HG03520 (cell line): ENCODE results near the gene SYTL3.
"Not testable (repeated sequence)": the region's sequence is repeated elsewhere in the genome, so short reads cannot be mapped to it uniquely, and the experiment has no call there.

Source experiments
- ATAC-seq: cut with Tn5 transposase; IDR thresholded peaks from one replicate; pipeline ENCODE4 v1.9.1; 2021; ENCODE audit warnings: mild to moderate bottlenecking, moderate library complexity; ENCODE audit not compliant: unreplicated experiment

Gene SYTL3

GRCh38 chr6:158686791-158687381 lies 37.0 kb downstream of the SYTL3 start:
- ATAC-seq: peak; percentile 89

GRCh38 chr6:158687506-158687905 lies 37.7 kb downstream of the SYTL3 start:
- ATAC-seq: no peak

DNA sequence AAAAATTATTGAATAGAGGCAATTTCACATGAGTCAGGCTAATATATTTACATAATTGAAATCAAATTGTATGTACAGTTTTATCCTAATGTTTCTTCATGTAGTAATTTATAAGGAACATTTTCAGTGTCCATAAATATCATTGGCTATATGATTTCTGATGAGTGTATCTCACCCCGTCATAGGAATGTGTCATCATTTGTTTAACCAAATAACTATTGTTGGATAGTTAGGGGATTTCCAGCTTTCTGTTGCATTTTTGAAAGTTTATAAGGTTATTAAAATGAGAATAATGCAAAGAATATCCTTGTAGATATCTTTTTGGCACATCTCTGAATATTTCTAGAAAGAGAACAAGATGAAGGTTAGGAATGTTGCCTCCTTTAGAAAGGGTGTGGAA lies 39.0 kb downstream of the SYTL3 start:
- ATAC-seq: no peak

- no peak for ATAC-seq
These were observed 45.1 kb downstream of the SYTL3 start for GRCh38 chr6:158694913-158695312.

GRCh38 chr6:158697811-158698210 lies 48.0 kb downstream of the SYTL3 start:
- ATAC-seq: no peak

GRCh38 chr6:158698931-158699330 lies 49.1 kb downstream of the SYTL3 start:
- no peak for ATAC-seq

DNA sequence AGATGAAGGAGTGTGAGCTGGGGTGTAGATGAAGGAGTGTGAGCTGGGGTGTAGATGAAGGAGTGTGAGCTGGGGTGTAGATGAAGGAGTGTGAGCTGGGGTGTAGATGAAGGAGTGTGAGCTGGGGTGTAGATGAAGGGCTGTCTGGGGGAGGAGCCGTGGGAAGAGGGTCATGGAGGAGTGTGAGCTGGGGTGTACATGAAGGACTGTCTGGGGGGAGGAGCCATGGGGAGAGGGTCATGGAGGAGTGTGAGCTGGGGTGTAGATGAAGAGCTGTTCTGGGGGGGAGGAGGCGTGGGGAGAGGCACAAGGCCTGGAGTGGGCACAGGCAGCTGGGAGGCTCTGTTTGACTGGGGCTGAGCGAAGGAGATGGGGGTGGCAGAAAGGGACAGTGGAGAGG lies 51.4 kb downstream of the SYTL3 start:
- ATAC-seq: not testable (repeated sequence)

- ATAC-seq: no peak
These were observed 53.4 kb downstream of the SYTL3 start for GRCh38 chr6:158703111-158703836.

- ATAC-seq: peak; percentile 91
These were observed 54.3 kb downstream of the SYTL3 start for GRCh38 chr6:158703837-158704822.

DNA sequence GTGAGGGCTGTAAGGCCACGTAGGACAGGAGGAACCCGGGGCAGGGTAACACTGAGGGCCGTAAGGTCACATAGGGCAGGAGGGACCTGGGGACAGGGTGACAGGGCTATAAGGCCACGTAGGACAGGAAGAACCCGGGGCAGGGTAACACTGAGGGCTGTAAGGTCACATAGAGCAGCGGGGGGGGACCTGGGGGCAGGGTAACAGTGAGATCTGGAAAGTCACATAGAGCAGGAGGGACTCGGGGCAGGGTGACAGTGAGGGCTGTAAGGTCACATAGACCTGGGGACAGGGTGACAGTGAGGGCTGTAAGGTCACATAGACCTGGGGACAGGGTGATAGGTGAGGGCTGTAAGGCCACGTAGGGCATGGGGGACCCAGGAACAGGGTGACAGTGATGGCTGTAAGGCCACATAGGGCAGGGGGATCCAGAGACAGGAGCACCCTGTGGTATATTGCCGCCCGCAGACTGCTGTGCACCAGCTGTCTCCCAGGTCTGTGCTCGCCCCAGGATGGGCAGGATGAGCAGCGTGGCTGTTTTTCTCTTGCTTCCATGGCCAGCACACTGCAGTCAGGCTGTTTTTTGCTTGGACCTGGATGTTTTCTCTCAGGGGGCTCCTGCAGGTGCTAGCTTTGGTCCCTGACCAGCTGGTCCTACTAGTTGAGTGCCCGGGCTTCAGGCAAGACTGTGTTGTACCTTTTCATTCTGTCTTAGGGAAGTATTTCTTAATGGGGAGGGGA lies 55.7 kb downstream of the SYTL3 start:
- ATAC-seq: no peak

DNA sequence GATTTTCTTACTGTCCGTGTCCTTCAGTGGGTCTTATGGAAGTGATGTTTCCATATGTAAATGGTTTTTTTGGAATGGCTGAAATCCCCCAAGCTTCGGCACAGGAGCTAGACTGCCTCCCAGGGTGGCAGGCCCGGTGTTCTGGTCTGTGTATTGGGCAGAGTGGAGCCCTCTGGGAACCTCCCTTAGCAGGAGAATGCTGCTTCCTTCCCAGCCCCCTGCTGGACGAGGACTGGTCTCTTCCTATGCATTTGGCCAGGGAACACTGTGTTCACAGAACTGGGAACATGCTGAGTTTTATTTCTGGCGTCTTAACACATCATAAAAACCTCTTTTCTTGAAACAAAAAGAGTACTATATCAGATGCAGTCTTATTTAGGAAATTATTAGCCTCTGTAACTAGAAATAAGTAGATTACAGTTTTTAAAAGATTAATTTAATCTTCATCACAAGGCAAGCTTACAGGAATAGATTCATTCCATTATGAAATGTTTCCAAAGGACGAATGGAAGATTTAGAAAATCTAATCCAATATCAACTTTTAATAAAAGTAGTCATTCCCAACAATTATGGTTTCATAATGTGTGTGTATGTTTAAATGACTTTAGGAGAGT lies 56.6 kb downstream of the SYTL3 start:
- ATAC-seq: no peak

- ATAC-seq: no peak
These were observed 57.4 kb downstream of the SYTL3 start for GRCh38 chr6:158707120-158707820.

DNA sequence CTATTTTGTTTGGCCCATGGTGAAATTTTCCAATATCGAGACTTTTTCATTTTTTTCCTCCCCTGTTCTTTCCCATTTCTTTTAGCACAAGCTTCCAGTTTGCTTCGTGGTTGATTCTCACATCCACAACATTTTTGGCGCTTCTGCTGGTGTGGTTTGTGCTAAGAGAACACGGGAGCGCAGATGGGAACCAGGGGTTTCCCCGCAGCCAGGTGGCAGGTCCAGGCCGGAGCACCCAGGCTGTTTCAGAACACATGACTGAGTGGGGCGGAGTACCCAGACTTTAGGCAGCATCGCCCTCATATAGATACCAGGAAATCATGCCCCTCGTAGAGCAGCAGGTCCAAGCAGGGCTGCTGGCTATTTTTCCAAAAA lies 58.0 kb downstream of the SYTL3 start:
- no peak for ATAC-seq

- ATAC-seq: no peak
These were observed 58.4 kb downstream of the SYTL3 start for GRCh38 chr6:158708239-158708638.

GRCh38 chr6:158709809-158710208 lies 60.0 kb downstream of the SYTL3 start:
- no peak for ATAC-seq

- no peak for ATAC-seq
These were observed 61.4 kb downstream of the SYTL3 start for GRCh38 chr6:158711264-158711663.

DNA sequence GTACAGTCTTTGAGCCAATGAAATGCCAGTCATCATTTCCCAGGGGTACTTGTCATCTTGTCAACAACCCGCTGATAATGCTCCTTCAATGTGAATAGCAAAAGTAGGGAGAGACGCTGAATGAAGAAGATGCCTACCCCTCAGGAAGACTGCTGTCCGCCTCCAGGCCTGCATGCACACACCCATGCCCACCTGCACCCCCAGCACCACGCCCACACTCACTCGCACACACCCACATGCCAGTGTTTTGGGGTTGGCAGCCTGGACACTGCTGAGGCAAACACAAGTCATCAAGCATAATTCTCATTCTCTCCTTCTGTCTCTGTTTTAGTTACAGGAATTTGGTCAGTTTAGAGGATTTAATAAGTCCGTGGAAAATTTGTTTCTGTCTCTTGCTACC lies 63.6 kb downstream of the SYTL3 start:
- ATAC-seq: no peak

GRCh38 chr6:158714706-158715105 lies 64.9 kb downstream of the SYTL3 start:
- no peak for ATAC-seq

- ATAC-seq: no peak
These were observed 65.8 kb downstream of the SYTL3 start for GRCh38 chr6:158715330-158716311.
